Measurements from ENCODE around the gene STAT3.
"Not testable (repeated sequence)": the region's sequence is repeated elsewhere in the genome, so short reads cannot be mapped to it uniquely, and the experiment has no call there.

Gene STAT3

DNA sequence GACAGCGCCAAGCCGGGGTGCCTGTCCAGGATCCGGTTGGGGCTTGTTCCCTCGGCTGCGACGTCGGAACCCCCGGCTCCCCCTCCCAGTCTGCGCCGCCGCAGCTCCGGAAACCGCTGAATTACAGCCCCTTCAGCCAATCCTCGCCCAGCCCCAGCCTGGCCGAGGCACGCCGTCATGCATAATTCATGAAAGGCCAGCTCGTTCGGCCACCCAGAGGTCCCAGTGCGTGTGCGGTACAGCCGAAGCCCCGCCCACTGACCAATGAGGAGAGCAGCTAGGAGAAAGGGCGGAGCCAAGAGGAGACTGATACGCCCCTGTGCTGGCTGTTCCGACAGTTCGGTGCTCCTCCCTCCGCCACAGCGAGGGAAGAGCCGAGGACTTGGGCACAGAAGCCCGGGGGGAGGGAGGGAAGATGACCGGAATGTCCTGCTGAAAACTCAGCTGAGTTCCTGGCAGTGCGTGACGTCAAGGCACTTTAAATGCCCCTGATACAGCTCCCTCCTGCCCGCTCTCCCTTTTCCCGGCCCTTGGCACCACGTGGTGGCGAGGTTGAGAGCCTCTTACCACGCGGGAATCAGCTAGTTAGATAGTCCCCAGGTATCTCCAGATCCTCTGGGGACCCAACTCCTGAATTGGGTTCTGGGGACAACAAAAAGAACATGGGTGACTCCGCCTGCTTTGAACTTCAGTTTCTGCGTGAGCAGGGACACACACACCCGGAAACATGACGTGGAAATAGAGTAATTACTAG is at the start of gene STAT3:
Gene STAT3 (minus strand): TSS at position 62 of the 754 bp plus-strand sequence. CDS start 39,926 bp downstream, outside the sequence.
- H3K4me3 Mint-ChIP-seq, result peak within 1 kb of the TSS; percentile 88
- DNase-seq (ENCODE audit: low spot score in 2 of 2) (peak; percentile 100), ATAC-seq (peak; percentile 90)
- peak within 1 kb of the TSS; percentile 99 for H3K27ac Mint-ChIP-seq
- peaks cover 56% of the 10 kb centered on the region for H3K4me1 Mint-ChIP-seq
- peaks cover 61% of the 10 kb centered on the region for H3K36me3 Mint-ChIP-seq
- H3K9me3 Mint-ChIP-seq, result no peaks in the 10 kb centered on the region

DNA sequence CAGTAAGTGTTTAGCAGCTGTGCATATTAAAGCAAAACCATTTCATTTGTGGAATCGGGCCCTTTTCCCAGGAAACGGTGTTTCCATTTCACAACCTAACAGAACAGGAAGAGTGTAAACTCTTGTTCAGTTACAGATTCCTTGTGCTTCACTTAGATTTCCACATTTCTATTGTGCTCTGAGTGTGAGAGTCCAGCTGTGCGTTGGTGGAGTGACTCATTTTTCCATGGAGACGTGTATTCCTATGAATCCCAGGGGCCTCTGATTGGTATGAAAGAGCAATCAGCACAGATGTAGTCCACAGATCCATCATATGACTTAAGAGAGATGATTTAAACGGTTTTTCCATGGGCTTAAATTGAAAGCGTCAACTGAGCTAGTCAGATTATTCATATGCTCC is 48.1 kb upstream of the STAT3 start:
- Mint-ChIP-seq H3K9me3 (no peaks in the 10 kb centered on the region), H3K36me3 (no peaks in the 10 kb centered on the region), H3K4me3 (no peak overlapping the region), H3K4me1 (peaks cover 2% of the 10 kb centered on the region), H3K27ac (no peak overlapping the region)
- ATAC-seq (no peak), DNase-seq (ENCODE audit: low spot score in 2 of 2) (no peak)

DNA sequence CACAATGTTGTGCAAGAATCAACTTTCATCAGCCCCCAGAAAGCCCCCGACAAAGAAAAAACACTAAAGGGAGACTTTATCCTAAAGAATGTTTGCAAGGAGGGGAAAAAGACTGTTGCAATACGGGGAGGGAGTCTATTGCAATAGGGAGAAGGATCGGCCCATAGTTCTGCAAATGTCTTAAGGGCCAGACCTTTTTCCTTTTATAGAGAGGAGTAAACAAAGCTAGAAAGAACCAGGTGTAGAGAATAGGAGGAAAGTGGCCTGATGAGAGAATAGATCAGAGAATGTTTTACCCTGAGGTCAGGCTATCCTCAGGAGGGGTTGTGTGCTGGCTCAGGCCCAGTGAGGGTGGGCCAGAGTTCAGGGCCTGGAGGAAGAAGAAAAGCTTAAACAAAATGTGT is 43.5 kb upstream of the STAT3 start:
- DNase-seq (ENCODE audit: low spot score in 2 of 2) (no peak), ATAC-seq (no peak)
- H3K9me3 Mint-ChIP-seq, result no peaks in the 10 kb centered on the region
- H3K27ac Mint-ChIP-seq, result no peak overlapping the region
- no peaks in the 10 kb centered on the region for H3K36me3 Mint-ChIP-seq
- H3K4me1 Mint-ChIP-seq, result no peaks in the 10 kb centered on the region
- H3K4me3 Mint-ChIP-seq, result no peak overlapping the region

DNA sequence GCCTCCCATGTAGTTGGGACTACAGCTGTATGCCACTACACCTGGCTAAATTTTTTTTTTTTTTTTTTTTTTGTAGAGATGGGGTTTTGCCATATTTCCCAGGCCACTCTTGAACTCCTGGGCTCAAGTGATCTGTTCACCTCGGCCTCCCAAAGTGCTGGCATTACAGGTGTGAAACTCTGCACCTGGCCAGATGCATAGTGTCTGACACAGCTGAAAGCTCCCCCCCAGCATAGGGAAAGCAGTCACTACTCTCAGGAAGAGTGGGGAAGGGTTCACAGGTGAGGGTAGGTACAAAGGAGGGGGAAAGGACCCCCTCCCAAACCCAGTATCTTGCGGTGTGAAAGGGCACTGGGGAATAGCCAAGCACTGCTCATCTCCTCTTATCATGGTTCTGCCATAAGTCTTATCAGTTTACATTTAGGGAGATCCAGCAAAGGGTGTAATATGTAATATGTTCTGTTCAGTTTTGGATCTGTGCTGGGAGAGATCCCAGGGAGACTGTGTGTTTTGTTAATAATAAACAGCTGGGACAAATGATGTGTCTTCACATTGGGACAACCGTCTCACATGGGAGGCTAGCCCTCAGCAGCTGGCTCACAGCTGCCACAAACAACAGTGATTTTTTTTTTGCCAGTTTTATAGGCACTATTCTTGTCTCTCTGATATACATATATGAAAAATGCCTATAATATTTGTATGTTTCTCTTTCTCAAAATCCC is 41.6 kb upstream of the STAT3 start:
- no peak overlapping the region for H3K27ac Mint-ChIP-seq
- H3K36me3 Mint-ChIP-seq, result no peaks in the 10 kb centered on the region
- H3K4me1 Mint-ChIP-seq, result no peaks in the 10 kb centered on the region
- DNase-seq (ENCODE audit: low spot score in 2 of 2) (no peak), ATAC-seq (no peak)
- H3K9me3 Mint-ChIP-seq, result no peaks in the 10 kb centered on the region
- no peak overlapping the region for H3K4me3 Mint-ChIP-seq

DNA sequence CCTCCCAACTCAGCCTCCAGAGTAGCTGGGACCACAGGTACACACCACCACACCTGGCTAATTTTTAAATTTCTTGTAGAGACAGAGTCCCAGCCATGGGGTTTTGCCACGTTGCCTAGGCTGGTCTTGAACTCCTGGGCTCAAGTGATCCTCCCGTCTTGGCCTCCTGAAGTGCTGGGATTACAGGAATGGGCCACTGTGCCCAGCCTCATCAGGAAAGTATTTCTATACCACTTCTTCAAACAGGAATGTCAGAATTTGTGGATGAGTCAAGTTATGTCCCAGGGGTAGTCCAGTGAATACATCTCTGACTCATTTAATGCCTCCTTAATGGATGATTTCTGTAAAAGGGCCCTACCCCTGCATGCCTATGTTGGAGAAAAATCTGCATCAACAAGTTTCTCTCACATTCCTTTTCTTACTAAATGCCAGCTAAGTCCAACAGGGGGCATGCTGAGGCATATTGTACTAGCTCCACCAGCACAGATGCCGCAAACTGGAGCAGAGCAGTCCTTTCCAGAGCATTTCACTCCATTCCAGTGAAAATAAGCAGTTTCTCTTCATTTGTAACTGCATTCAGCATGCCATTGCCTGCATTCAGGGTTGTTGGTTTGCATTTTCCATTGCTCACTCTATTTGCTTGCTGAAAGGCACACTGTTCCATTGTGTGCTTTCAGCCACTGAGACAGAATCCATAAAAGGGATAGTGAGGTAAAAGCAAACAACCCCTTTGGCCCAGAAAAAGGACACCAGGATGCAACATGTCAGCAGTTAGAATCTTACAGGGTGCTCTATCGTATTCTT is 40.1 kb upstream of the STAT3 start:
- Mint-ChIP-seq H3K4me1 (no peaks in the 10 kb centered on the region), H3K27ac (no peak overlapping the region), H3K4me3 (no peak overlapping the region), H3K36me3 (no peaks in the 10 kb centered on the region), H3K9me3 (no peaks in the 10 kb centered on the region)
- DNase-seq (ENCODE audit: low spot score in 2 of 2) (no peak), ATAC-seq (peak; percentile 65)

DNA sequence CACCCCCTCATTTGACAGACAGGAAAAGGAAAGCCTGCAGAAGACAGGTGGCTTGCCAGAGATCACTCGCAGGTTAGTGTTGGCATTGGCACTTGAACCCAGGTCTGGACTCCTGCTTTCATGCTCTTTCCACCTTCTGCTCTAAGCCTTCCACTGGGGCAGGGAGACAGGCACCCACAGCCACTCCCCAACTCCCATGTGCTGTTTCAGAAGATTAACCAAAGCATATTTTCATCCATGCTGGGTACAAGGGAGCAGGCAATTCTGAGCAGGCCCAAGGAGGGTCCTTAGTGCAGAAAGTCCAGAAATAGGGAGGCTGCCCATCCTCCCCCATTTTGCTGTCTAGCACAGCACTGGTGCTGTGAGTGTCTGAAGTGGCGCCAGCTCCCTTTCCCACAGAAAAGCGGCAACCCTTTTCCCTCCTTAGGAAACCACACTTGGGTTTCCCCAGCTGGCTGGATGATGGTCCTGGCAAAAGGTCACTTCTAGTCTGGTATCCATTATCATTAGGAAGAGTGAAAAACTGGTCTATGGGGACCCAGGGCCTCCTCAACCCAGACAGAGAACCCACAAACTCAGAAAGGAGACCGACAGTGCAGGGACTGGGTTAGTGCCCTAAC is 36.9 kb upstream of the STAT3 start:
- peaks cover 23% of the 10 kb centered on the region for H3K4me1 Mint-ChIP-seq
- no peak overlapping the region for H3K27ac Mint-ChIP-seq
- DNase-seq (ENCODE audit: low spot score in 2 of 2), result no peak
- H3K4me3 Mint-ChIP-seq, result no peak overlapping the region
- H3K9me3 Mint-ChIP-seq, result no peaks in the 10 kb centered on the region
- no peaks in the 10 kb centered on the region for H3K36me3 Mint-ChIP-seq
- ATAC-seq, result no peak

DNA sequence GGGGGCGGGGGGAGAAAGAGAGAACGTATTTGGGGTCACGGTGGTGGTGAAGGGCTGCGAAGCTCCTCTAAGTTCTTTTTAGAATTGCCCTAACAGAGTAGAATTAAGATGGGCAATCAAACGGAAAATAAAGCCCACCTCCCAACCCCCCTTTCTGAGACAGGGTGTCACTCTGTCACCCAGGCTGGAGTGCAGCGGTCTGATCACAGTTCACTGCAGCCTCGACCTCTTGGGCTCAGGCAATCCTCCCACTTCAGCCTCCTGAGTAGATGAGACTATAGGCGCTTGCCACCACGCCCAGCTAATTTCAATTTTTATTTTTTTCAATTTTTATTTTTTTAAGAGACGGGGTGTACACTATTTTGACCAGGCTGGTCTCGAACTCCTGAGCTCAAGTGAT is 35.5 kb upstream of the STAT3 start:
- H3K9me3 Mint-ChIP-seq, result no peaks in the 10 kb centered on the region
- peak overlapping the region; percentile 78 for H3K4me3 Mint-ChIP-seq
- DNase-seq (ENCODE audit: low spot score in 2 of 2) (no peak), ATAC-seq (no peak)
- peaks cover 31% of the 10 kb centered on the region for H3K4me1 Mint-ChIP-seq
- H3K27ac Mint-ChIP-seq, result no peak overlapping the region
- no peaks in the 10 kb centered on the region for H3K36me3 Mint-ChIP-seq

DNA sequence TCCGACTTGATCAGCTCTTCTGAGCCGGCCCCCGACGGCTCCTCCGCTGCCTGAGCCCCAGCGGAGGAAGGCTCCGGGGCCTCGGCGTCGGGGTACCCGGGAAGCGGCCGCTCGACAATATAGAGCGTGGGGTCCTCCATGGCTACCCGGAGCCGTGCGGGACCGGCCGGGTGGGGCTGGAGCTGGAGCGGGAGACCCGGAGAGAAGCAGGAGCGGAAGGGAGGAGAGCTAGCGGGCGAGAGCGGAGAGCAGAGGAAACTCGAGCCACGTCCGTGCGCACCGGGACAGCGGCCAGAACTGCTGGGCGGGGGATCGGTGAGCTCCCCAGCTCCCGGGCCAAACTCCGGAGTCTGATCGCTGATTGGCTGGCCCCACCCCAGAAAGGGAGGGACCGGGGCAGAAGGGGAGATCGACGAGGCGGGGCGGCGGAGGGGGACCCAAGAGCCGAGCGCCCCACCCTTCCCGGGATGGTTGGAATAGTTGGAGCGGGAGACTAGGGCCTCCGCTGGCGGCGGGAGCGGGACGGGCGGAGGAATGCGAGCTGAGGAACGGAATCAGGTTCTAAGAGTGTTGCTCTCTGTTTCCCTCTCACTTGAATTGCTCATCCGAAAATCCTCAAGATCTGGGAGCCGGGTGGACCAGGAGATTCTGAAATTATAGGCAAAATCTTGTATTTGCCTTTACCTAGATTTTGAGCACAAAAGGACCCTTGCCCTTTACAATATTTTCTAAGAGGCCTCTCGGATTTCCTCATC is 34.9 kb upstream of the STAT3 start, which contains the start of gene CAVIN1:
Gene CAVIN1 (minus strand): TSS at position 299 of the 755 bp plus-strand sequence. CDS start 159 bp downstream, at position 140.
- no peak for DNase-seq (ENCODE audit: low spot score in 2 of 2)
- H3K27ac Mint-ChIP-seq, result no peak within 1 kb of the TSS
- no peaks in the 10 kb centered on the region for H3K9me3 Mint-ChIP-seq
- H3K36me3 Mint-ChIP-seq, result no peaks in the 10 kb centered on the region
- peak; percentile 30 for ATAC-seq
- H3K4me1 Mint-ChIP-seq, result peaks cover 31% of the 10 kb centered on the region
- peak within 1 kb of the TSS; percentile 78 for H3K4me3 Mint-ChIP-seq

DNA sequence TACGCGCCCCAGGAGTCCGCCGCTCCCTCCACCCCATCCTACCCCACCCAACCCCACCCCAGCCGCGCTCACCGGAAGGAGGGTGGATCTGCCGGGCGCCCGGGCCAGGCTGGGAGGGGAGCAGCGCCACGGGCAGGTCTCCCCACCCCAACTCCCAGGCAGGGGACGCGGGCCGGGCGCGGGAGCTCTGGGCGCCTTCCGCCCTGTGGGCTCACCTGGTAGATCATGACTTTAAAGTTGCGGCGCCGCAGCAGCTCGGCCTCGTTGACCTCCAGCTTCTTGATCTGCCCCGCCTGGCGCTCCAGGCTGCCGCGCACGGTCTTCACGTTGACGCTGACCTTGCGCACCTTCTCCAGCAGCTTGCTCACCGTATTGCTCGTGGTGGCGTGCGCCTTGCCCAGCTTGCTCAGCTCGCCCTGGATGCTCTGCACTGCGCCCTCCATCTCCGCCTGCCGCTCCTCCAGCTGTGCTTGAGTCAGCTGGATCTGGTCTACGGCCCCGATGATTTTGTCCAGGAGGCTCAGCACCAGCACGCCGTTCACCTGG is 34.2 kb upstream of the STAT3 start:
- H3K4me3 Mint-ChIP-seq, result peak overlapping the region; percentile 78
- peaks cover 31% of the 10 kb centered on the region for H3K4me1 Mint-ChIP-seq
- DNase-seq (ENCODE audit: low spot score in 2 of 2) (no peak), ATAC-seq (peak; percentile 77)
- H3K9me3 Mint-ChIP-seq, result no peaks in the 10 kb centered on the region
- H3K27ac Mint-ChIP-seq, result no peak overlapping the region
- H3K36me3 Mint-ChIP-seq, result no peaks in the 10 kb centered on the region

DNA sequence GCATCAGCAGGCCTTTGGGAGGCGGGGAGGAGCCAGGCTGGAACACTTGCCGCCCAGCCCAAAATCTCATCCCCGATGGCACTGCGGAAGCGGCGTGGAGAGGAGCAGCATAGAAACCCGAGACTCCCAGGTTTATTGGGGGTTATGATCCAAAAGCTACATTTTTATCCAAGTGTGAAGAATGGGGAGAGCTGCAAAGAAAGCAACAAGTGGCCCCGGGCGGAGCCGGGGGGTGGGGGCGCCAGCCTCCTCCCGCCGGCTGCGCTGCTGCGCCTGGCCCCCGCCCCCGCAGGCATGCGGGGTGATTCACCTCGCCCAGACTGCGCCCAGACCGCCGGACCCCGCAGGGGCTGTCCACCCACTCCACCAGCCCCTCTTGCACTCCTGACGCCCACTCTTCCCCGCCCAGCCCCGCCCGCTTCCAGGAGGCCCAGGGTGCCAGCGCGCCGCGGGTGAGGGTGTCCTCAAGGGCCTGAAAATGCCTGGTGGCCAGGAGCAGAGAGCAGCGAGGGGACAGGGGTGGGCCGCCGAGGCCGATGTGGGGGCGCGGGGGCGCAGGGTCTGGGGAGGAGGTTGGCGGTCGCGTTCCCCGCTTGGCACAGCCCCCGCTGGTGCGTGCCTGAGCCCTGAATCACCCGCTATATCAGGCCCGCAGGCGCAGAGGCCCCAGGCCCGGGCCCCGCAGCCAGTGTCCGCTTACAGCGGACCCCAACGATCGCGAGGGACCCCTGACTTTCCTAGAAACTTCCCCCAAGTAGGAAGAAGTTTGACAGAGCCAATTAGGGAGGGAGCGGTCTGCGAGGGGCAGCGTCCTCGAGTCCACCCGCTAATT is 33.5 kb upstream of the STAT3 start:
- Mint-ChIP-seq H3K4me1 (peaks cover 31% of the 10 kb centered on the region), H3K36me3 (no peaks in the 10 kb centered on the region), H3K4me3 (peak overlapping the region; percentile 78), H3K27ac (no peak overlapping the region), H3K9me3 (no peaks in the 10 kb centered on the region)
- ATAC-seq, result peak; percentile 66
- DNase-seq (ENCODE audit: low spot score in 2 of 2), result no peak

DNA sequence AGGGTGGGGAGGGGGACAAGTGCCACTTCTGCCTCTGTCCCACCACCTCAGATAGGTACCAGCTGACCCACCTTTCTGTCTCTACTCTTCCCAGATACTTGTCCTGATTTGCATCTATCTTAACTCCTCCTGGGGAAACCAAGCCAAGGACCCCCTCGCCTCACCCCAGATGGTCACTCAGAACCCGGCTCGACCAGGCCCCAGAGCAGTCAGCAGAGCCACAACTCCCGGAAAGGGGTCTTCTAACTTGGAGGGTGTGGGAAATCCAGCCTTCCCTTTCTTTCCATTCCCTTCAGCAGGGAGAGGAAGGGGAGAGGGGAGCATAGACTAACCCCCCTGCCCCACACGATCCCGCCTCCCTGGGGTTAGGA is 32.9 kb upstream of the STAT3 start:
- DNase-seq (ENCODE audit: low spot score in 2 of 2) (no peak), ATAC-seq (no peak)
- Mint-ChIP-seq H3K9me3 (no peaks in the 10 kb centered on the region), H3K36me3 (peaks cover 4% of the 10 kb centered on the region), H3K4me3 (peak overlapping the region; percentile 78), H3K27ac (no peak overlapping the region), H3K4me1 (peaks cover 31% of the 10 kb centered on the region)

DNA sequence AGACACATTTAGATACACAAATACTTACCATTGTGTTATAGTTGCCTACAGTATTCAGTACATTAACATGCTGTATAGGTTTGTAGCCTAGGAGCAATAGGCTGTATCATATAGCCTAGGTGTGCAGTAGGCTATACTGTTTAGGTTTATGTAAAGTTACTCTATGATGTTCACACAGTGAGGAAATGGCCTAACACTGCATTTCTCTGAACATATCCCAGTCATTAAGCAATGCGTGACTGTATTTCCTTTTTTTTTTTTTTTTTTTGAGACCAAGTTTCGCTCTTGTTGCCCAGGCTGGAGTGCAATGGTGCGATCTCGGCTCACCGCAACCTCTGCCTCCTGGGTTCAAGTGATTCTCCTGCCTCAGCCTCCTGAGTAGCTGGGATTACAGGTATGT is 29.7 kb upstream of the STAT3 start:
- not testable (repeated sequence) for DNase-seq (ENCODE audit: low spot score in 2 of 2); ATAC-seq; H3K36me3 Mint-ChIP-seq; H3K27ac Mint-ChIP-seq; H3K4me3 Mint-ChIP-seq; H3K9me3 Mint-ChIP-seq
- H3K4me1 Mint-ChIP-seq, result peaks cover 35% of the 10 kb centered on the region

DNA sequence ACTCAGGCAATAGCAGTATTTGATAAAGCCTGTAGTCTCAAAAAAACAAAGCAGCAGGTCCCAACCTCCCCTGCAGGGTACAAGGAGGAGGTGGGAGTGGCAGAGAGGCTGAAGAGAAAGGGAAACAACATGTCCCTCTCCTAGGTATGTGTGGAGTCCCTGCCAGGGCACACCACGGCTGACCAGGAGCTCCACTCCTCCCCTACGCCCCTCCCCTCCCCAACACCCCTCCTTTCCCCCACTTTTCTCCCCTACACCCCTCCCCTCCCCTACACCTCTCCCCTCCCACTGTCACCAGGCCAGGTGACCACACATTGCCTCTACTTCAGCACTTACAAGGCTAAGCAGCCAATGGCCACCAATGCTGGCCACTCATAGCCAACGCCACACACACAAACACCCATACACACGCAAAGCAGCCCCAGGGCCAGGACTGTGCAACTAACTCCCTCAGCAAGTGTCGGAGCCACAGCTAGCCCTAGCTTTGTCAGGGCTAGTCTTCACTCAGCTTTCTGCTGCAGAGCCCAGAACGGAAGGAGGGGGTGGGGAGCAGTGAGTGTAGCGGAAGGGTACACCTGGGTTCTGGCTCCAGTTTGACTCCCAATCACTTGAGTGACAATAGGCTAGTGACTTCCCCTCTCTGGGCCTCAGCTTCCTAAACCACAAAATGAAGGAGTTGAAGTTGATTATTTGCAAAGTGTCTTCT is 26.6 kb upstream of the STAT3 start:
- Mint-ChIP-seq H3K36me3 (peaks cover 7% of the 10 kb centered on the region), H3K4me1 (peaks cover 13% of the 10 kb centered on the region), H3K4me3 (peak overlapping the region; percentile 29), H3K27ac (no peak overlapping the region), H3K9me3 (no peaks in the 10 kb centered on the region)
- no peak for DNase-seq (ENCODE audit: low spot score in 2 of 2)
- peak; percentile 91 for ATAC-seq
